Neural progenitor cell (in vitro differentiated cells): ENCODE data around the gene CHIT1.

Experiments used
- EZH2phosphoT487 ChIP-seq: fragments of 200-600 bp; sonication (generic); IDR thresholded peaks from 2 replicates; pipeline ENCODE4 v1.6.1; 2017; ENCODE audit warnings: antibody characterized with exemption
- TF ChIP-seq, protein P1 (sequence below): fragments of 200-600 bp; sonication (generic); IDR thresholded peaks from 2 replicates; pipeline ENCODE4 v1.5.1; 2017; ENCODE audit warnings: antibody characterized with exemption, mild to moderate bottlenecking

GRCh38 chr1:203213126-203213525, 16.3 kb downstream of the CHIT1 start:
- TF ChIP-seq, protein P1, sequence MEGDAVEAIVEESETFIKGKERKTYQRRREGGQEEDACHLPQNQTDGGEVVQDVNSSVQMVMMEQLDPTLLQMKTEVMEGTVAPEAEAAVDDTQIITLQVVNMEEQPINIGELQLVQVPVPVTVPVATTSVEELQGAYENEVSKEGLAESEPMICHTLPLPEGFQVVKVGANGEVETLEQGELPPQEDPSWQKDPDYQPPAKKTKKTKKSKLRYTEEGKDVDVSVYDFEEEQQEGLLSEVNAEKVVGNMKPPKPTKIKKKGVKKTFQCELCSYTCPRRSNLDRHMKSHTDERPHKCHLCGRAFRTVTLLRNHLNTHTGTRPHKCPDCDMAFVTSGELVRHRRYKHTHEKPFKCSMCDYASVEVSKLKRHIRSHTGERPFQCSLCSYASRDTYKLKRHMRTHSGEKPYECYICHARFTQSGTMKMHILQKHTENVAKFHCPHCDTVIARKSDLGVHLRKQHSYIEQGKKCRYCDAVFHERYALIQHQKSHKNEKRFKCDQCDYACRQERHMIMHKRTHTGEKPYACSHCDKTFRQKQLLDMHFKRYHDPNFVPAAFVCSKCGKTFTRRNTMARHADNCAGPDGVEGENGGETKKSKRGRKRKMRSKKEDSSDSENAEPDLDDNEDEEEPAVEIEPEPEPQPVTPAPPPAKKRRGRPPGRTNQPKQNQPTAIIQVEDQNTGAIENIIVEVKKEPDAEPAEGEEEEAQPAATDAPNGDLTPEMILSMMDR: no peak
- no peak for TF ChIP-seq EZH2phosphoT487
